ENCODE results near the gene STMN3.

GRCh38 chr20:63648190-63648589, 5.0 kb downstream of the STMN3 start:
- TF ChIP-seq CTCF (IDR thresholded peaks at IDR 0.05), result no peak
- TF ChIP-seq SIN3A (IDR thresholded peaks at IDR 0.05; ENCODE audit: borderline replicate concordance, low read depth, low read length), result no peak
- TF ChIP-seq POLR2AphosphoS5 (IDR thresholded peaks at IDR 0.05; ENCODE audit: low read depth, low read length), result no peak
- TF ChIP-seq EP300 (IDR thresholded peaks at IDR 0.05; ENCODE audit: borderline replicate concordance in 1 of 2, low read depth in 1 of 2, low read length in 1 of 2), result no peak
- TF ChIP-seq MAX (IDR thresholded peaks at IDR 0.05; ENCODE audit: low read depth), result no peak
- no peak for TF ChIP-seq MXI1 (IDR thresholded peaks at IDR 0.05; ENCODE audit: low read depth, low read length)
- TF ChIP-seq USF2 (IDR thresholded peaks at IDR 0.05; ENCODE audit: borderline replicate concordance, low read depth, low read length), result no peak
- no peak for TF ChIP-seq RFX5 (IDR thresholded peaks at IDR 0.05; ENCODE audit: low read length)
- no peak for TF ChIP-seq REST (IDR thresholded peaks at IDR 0.05; ENCODE audit: low read depth, low read length)
- TF ChIP-seq FOXM1 (IDR thresholded peaks at IDR 0.05; ENCODE audit: low read depth), result no peak
- no peak for TF ChIP-seq GABPA (IDR thresholded peaks at IDR 0.05; ENCODE audit: low read depth)
- no peak for TF ChIP-seq MEF2A (IDR thresholded peaks at IDR 0.05; ENCODE audit: borderline replicate concordance, low read depth)
- TF ChIP-seq TAF1 (IDR thresholded peaks at IDR 0.05; ENCODE audit: borderline replicate concordance, low read depth, low read length), result no peak
- TF ChIP-seq SMC3 (IDR thresholded peaks at IDR 0.05; ENCODE audit: low read depth, low read length), result no peak
